ENCODE results near the gene MBNL2. TPM values are rescaled to one million over a fixed set of nuclear protein-coding genes. Genes with fewer than 3 reads are reported as not detected.
A peak's percentile ranks its signal among the peaks of the same experiment; 100 is the strongest.

Gene MBNL2
- total and polyA plus RNA-seq, 8 donors = 75.9 to 105 (median 90.5) TPM

DNA sequence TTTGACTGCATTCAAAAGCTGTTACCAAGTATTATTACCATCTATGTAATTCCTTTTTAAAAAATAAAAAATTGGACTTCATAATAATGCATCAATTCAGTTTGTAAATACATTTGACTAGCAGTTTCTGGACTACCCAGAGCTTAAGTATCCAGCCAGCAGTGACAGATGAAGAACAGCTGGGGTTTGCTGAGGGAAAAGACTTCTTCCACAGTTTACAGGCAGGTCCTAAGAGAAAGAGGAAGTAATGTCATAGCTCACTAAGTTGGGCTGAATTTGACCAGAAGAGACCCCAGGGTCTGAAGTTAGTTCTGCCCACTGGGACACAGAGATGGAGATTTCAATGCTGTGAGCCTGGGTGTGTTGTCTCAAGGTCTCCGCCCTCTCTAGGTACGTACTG is 96.4 kb downstream of the MBNL2 start:
- DNase-seq = peak in 1 of 4 donors; percentile 70
- Histone ChIP-seq H3K36me3 (no peaks in the 10 kb centered on the region), H3K4me1 (peaks cover 8 to 9% of the 10 kb centered on the region in 2 donors), H3K27ac (peak overlapping the region; percentile 24 to 43), H3K4me3 (no peak overlapping the region), H3K9me3 (no peaks in the 10 kb centered on the region), H3K27me3 (no peaks in the 10 kb centered on the region)
- ATAC-seq = peak; percentile 32
- intact Hi-C loops (cut with DNase I) = no loop called here
- TF ChIP-seq, protein P1, sequence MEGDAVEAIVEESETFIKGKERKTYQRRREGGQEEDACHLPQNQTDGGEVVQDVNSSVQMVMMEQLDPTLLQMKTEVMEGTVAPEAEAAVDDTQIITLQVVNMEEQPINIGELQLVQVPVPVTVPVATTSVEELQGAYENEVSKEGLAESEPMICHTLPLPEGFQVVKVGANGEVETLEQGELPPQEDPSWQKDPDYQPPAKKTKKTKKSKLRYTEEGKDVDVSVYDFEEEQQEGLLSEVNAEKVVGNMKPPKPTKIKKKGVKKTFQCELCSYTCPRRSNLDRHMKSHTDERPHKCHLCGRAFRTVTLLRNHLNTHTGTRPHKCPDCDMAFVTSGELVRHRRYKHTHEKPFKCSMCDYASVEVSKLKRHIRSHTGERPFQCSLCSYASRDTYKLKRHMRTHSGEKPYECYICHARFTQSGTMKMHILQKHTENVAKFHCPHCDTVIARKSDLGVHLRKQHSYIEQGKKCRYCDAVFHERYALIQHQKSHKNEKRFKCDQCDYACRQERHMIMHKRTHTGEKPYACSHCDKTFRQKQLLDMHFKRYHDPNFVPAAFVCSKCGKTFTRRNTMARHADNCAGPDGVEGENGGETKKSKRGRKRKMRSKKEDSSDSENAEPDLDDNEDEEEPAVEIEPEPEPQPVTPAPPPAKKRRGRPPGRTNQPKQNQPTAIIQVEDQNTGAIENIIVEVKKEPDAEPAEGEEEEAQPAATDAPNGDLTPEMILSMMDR (IDR thresholded peaks at IDR 0.05) = no peak

GRCh38 chr13:97319113-97319720 is 97.1 kb downstream of the MBNL2 start:
- DNase-seq (no peak), ATAC-seq (peak; percentile 24)
- intact Hi-C loops (cut with DNase I) = no loop called here
- no peaks in the 10 kb centered on the region for H3K9me3 ChIP-seq
- peaks cover 7 to 9% of the 10 kb centered on the region in 2 donors for H3K4me1 ChIP-seq
- TF ChIP-seq, protein P1 (IDR thresholded peaks at IDR 0.05) = no peak
- no peak overlapping the region for H3K4me3 ChIP-seq
- H3K27me3 ChIP-seq = no peaks in the 10 kb centered on the region
- no peaks in the 10 kb centered on the region for H3K36me3 ChIP-seq
- H3K27ac ChIP-seq = peak overlapping the region; percentile 24 to 43

- Histone ChIP-seq H3K9me3 (no peaks in the 10 kb centered on the region), H3K4me3 (no peak overlapping the region), H3K27ac (no peak overlapping the region), H3K27me3 (no peaks in the 10 kb centered on the region), H3K36me3 (no peaks in the 10 kb centered on the region), H3K4me1 (peaks cover 7% of the 10 kb centered on the region in 2 donors)
- intact Hi-C loops (cut with DNase I) = no loop called here
- DNase-seq (no peak), ATAC-seq (no peak)
- TF ChIP-seq, protein P1 (IDR thresholded peaks at IDR 0.05) = no peak
Observed at GRCh38 chr13:97321101-97321500, 99.0 kb downstream of the MBNL2 start.

DNA sequence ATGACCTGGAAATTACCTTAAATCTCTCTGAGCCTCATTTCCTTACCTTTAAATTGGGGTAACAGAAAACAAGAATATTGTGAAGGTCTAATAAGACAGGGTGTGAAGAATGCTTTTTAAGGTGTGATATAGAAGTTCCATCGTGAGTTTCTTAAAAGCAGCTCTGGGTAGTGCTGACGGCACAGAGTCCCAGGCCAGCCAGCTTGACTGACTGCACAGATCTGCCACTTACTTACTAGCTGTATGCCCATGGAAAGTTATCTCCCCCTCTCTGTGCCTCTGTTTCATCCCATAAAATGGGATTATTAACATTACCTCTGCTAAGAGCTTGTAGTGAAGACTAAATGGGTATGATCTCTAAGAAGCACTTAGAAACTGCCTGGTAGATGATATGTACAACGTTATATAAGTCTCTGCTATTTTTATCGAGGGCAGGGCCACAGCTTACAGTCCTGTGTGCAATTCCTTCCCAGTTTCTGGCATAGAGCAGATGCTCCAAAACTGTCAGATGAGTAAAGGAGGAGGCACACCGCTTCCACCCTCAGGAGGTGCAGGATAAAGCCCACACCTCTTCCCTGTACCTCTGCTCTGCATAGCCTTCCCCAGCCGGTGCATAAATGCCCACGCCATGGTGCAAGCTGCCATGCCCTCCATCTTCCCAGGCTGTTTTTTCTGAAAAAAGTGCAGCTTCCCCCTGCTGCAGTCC is 99.6 kb downstream of the MBNL2 start:
- ATAC-seq (no peak), DNase-seq (no peak)
- H3K27ac ChIP-seq = no peak overlapping the region
- no peaks in the 10 kb centered on the region for H3K9me3 ChIP-seq
- TF ChIP-seq, protein P1 (IDR thresholded peaks at IDR 0.05) = no peak
- intact Hi-C loops (cut with DNase I) = no loop called here
- H3K36me3 ChIP-seq = no peaks in the 10 kb centered on the region
- H3K4me3 ChIP-seq = no peak overlapping the region
- no peaks in the 10 kb centered on the region for H3K27me3 ChIP-seq
- peaks cover 6 to 7% of the 10 kb centered on the region in 2 donors for H3K4me1 ChIP-seq

DNA sequence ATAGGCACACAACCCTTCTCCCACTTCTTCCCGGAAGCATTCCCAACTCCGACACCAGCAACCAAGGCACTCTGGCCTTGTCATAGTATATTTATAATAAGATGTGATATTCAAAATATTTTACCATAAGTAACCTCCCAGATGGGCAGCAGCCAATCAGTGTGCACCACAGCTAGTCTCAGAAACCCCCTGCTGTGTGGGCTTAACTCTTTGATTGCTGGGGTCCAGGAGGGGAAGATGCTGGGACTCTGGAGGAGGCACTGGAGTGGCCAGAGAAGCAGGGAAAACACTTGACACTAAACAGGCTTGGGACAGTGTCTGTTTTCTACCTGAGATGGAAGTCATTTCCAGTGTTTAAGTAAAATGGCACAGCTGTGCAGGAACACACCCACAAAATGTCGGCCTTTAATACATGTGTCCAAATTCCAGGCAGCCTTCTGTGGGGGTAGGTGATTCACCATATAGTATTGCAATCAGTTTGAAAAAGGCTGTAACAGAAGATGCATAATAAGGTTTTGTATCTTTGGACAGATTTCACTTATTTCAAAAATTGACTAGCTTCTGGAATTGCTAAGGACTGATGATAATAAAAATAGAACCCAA is 100.7 kb downstream of the MBNL2 start:
- Histone ChIP-seq H3K27me3 (no peaks in the 10 kb centered on the region), H3K9me3 (no peaks in the 10 kb centered on the region), H3K27ac (no peak overlapping the region), H3K4me1 (peaks cover 8 to 9% of the 10 kb centered on the region in 2 donors), H3K4me3 (no peak overlapping the region), H3K36me3 (no peaks in the 10 kb centered on the region)
- TF ChIP-seq, protein P1 (IDR thresholded peaks at IDR 0.05) = no peak
- ATAC-seq (no peak), DNase-seq (no peak)
- intact Hi-C loops (cut with DNase I) = no loop called here
